CD4-positive, alpha-beta T cell treated with Interleukin-15 for 4 hours (primary cell): ENCODE measurements around the gene KCNT1.
A peak's percentile ranks its signal among the peaks of the same experiment; 100 is the strongest.

Experiments used
- DNase-seq: peaks from one replicate; pipeline ENCODE4 v3.0.0-alpha.2; 2020; ENCODE audit warnings: low spot score

The KCNT1 gene

DNA sequence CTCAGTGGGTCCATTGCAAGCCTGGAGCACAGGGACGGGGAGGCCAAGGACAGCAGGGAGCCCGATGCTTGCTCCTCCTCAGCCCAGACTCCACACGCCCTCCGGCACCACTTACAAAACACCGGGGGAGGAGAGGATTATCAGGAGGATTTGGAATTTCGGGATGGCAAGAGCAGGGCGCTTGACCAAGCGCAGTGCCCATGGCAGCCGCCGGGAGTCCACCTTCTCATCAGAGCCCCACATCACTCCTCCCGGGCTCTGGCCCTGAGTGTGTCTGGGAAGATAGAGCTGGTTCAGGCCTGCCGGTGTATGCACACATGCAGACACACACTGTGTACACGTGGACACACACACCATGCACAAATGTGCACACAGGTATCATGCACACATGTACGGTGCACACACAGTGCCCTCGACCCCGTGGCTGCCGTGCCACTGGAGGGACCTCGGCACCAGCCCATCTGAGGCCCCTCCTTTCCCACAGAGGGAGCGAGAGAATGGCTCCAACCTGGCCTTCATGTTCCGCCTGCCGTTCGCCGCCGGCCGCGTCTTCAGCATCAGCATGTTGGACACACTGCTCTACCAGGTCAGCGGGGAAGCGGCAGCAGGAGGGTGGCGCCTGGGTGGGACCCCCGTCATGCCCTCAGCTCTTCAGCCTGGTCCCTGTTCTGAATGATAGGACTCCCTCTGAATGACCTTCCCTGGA is 81.7 kb downstream of the KCNT1 start:
- no peak for DNase-seq

DNA sequence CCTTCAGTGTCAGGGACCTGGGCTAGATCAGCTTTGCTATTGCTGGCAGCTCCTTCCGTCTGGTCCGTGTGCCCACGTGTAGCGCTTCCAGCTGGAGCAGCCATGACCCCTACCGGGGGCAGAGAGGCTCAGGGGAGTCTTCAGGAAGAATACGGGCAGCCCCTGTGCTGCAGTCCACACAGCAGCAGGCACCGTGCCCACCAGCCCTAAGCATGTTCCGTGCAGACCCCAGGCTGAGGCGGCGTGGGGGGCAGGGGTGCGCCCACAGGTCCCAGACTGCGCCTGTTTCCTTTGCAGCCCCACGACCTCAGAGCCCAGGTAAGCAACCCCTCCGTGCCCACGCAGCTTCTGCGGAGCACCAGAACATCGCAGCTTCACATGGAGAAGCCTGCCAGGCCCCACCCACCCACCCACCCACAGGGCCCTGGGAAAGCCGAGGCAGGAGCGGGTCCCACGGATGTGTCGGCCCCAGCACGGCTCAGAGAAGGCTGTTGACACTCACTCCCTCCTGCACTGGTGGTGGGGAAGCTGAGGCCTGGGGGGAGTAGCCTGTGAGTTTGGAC is 83.1 kb downstream of the KCNT1 start:
- no peak for DNase-seq

DNA sequence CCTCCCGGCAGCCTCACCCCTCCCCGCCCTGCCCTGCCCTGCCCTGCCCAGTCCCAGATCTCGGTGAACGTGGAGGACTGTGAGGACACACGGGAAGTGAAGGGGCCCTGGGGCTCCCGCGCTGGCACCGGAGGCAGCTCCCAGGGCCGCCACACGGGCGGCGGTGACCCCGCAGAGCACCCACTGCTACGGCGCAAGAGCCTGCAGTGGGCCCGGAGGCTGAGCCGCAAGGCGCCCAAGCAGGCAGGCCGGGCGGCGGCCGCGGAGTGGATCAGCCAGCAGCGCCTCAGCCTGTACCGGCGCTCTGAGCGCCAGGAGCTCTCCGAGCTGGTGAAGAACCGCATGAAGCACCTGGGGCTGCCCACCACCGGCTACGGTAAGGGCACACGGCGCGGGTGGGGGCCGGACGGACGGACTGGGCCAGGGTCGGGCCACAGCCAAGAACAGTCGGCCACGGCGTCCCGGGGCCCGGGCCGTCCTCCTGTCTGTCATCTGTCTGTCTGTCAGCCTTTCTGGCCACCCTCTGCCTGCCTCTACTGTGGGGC is 84.2 kb downstream of the KCNT1 start:
- DNase-seq, result no peak

DNA sequence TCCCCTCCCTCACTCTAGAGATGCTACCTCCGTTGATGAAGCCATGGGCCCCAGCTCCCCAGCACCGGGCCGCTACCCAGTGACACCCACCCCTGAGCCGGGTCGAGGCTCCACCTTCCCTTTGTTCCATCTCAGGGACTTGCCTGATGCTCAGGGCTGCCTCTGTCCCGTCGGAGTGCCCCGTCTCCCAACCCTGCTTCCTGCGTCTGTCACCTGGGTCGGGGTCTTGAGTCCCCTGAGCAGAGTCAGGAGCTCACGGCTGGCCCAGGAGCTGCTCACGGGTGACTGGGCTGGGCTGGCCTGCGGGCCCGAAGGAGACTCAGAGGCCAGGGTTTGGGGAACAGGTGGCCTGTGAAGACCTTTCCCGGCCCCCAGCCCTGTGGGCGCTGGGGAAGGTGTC is 85.3 kb downstream of the KCNT1 start:
- no peak for DNase-seq

DNA sequence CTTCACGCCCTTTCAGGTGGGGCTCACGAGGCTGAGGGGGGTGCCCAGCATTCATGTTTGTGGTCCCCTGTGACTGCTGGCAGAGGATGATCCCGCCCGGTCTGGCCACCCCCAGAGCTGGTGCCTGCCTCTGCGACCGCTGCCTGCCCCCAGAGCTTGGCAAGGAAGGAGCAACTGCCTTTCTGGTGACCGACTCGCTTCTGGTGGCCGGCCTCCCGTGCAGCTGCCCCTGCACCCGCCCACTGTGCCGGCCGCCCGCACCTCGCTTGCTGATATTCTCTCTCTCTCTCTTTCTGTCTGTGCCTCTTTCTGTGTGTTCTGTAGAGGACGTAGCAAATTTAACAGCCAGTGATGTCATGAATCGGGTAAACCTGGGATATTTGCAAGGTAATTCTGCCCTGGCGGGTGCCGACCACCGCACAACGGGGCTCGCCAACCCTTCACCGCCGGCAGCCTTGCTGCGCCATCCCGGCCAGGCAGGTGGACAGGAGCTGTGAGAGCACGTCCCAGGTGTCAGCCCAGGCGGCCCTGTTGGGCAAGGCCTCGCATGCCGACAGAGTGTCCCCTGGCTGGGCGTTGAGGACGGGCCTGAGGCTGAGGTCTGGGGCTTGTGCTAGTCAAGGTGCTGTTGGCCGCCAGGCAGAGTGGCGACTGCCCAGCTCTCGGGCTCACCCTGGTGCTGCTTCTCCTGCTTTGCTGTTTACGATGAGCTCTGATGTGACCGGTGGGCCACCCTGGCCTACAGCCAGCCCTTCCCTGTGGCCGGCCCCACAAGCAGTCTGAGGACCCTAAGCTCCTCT is 86.0 kb downstream of the KCNT1 start:
- no peak for DNase-seq

DNA sequence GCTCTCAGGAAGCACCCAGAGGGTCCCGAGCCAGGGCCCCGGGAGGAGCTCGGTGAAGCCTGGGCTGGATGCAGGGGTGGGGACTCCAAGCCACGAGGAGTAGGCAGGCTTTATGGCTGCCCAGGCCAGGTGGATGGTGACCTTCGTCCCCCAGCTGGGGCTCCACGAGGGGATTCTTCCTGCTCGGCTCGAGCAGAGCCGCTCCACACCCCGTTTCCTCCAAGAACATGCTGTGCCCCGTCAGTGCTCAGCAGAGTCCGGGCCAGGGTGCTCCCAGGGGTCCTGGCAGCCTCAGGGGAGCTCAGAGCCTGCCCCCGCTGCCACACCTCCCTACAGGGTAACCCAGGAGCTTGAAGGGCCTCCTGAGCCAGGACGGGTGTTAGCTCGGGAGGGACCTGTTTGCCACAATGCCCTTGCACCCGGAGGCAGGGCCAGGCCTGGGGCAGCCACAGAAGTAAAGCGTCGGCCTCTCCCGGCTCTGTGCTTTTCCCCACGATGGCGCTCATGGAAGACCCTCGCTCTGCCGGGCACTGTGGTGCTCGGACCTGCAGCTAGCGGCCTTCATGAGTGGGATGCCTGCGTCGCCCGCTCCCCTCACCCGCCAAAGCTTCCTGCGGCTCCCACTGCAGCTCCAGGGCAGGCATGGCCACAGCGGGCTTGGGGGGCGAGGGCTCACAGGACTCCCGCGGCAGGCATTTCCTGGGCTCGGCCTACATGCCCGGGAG is 86.8 kb downstream of the KCNT1 start:
- DNase-seq, result no peak

DNA sequence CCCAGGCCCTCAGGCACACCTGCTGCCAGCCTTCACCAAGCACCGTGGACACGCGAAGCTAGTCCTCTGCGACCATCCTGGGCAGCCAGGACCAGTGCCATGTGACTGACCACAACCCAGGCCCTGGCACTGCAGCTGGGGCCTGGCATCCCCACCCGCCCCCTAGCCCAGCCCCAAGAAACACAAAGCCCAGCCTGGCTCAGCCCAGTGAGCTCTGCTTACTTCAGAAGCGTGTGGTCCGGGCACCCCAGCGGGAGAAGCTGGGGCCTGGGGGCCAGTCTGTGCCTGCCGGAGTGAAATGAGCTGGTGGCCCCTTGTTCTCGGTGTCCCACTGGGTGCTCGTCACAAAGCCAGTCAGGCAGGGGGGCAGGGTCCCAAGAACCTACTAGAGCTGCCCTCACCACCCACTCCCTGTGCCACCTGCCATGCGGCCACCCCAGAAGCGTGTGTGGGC is 87.9 kb downstream of the KCNT1 start:
- no peak for DNase-seq

DNA sequence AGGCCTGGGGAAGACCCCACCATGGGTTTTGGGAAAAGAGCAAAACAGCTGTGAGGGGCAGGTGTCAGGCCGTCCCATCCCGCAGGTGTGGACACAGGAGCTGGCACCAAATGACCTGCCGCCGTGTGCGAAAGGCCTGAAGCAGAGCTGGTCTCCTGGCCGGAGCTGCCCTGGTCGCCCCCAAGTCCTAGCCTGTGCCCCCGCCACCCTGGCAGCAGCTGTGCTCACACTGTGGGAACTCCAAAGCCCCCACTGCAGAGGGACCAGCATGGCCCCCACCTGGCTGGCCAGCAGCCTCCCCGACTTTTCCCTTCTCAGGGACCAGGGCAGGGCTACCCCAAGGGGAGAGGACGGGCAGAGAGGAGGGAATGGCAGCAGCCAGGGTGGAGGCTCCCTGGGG is 88.4 kb downstream of the KCNT1 start:
- no peak for DNase-seq

DNA sequence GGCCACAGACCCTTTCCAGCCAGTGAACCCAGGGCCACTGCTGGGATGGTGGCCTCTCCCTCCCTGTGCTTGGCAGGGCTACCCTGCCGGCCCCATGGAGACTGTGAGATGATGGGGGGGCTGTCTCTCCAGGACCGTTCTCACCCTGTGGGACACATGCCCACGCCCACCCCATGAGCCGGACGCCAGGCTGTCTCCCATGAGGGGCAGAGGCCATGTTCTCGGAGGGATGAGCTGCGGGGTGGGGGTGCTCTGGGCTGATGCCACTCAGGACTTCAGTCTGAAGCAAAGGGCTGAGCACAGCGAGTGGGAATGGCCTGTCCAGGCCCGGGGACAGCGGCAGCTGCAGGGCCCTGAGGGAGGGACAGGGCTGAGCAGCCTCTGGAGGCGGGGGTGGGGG is 88.9 kb downstream of the KCNT1 start:
- no peak for DNase-seq

DNA sequence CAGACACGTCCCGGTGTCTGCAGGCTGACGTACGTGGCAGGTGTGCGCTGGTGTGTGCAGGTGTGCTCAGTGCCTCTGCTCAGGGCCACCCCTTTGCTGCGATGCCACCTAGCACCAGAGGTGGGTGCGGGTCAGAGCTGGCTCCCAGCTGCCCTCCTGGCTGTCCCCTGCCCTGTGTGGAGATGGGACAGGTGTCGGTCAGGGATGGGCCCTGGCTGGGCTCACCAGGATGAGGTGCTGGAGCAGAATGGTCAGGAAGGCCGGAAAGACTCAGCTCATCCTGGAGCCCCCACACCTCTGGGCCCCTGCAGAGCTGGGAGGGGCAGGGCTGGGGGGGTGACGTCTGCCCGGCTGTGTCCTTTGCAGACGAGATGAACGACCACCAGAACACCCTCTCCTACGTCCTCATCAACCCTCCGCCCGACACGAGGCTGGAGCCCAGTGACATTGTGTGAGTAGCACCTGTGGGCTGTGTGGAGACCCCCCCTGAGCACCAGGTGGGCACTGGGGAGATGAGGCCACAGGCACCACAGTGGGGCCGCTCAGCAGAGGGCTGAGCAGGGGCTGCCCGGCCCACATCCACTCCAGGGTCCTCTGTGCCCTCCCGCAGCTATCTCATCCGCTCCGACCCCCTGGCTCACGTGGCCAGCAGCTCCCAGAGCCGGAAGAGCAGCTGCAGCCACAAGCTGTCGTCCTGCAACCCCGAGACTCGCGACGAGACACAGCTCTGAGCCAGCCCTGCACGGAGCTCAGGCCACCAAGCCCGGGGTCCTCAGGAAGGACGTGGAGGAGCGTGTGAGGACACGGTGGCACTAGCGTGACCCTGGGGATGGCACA is 89.7 kb downstream of the KCNT1 start:
- DNase-seq, result no peak

DNA sequence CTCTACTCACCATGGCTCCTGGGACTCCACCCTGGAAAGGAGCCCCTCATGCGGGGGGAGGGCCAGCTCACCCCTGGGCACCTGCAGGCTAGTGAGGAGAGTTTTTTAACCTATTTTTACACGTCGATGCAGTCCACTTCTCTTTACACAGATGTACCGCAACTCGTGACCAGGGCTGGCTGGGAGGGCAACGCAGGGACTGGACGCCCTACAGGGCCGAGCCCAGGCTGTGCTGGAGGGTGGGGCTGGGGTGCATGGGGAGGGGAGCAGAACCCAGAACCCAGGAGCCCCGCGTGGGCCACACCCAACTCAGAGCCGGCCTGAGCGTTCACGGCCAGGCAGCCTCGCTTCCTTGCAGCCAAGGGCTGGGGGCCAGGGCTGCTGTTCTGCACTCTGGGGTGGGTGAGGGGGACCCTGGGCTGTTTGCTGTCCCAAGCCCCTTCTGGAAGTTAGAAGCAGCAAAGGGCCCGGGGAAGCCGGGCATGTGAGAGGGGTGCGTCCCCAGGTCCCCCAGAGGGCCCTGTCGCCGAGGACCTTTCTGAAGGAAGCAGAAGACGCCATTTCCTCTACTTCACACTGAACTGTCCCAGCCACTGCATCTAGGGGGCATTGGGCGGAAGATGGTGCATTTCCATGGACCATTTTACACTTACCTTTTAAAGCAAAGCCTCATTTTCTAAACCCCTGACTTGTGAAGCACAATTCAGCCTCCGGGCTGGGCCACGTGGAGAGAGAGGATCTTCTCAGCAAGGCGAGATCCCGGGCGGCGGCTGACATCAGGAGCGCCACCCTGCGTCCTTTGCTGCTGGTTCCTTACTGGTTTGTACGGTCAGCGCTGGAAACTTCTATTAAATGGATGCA is 90.5 kb downstream of the KCNT1 start:
- no peak for DNase-seq

DNA sequence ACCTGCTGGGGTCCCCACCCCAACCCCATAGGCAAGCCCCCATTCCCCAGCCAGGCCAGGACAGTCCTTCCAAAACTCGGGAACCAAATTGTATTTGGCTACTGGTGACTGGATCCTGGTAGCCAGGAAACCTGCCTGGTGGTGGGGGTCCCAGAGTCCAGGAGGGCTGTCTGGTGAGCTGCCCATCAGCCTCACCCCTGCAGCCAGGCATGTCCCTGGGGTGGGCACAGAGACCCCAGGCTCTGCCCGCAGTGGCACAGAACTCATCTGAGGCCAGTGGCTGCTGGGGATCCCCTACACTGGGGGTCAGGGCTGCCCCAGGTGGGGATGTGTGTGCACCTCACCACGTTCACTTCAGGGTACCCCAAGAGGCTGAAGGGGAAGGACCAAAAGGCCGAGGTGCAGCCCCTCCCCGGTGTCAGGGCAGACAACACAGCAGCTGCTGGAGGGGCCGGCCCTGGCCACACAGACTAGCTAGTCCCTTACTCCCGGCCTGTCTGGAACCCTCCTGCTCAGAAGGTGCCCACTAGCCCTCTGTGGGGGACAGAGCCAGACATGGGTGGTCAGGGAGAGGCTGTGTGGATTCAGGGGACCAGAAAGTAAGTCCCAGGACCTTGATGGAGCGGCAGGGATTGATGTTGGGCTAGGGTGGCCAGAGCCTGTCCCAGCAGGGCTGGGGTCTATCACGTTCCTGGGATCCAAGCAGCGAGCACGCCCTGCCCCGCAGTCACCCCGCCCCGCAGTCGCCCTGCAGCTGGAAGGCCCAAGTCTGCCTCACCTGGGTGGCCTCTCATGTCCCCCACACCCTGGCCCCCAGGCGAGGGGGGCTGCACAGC is 91.5 kb downstream of the KCNT1 start:
- no peak for DNase-seq

DNA sequence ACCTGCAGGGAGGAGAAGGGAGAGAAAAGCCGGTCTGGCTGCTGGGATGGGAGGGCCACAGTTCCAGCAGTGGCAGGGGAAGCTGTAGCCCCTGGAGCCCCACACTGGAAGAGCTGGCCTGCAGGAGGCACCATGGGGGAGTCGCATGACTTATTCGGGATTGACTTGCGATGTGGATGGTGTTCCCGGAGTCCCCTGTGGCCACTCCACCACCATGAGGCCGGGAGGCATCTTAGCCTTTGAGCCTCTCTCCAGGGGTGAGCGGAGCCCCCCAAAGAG is 92.0 kb downstream of the KCNT1 start:
- no peak for DNase-seq

DNA sequence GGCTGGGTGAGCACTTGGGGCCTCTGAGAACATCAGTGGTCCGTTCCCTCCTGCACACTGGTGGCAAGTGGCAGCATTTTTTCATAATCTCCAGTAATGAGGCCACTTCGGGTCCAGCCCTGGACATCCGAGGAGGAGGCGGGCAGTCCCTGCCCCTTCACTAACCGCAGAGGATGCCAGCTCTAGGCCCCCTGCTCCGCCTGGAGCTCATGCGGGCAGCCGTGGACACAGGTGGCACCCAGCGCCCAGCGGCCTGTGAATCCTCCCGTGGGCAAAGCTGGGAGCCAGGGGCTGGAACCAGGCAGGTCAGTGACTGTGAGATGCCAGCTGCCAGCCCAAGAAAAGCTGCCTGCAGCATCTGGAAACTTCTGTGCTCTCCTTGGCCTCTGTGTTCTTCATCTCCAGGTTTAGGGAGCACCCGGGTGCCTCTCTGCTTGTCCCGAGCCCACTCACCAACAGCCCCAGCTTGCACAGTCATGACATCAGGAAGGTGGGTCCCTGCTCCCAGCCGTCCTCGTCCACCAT is 92.4 kb downstream of the KCNT1 start:
- DNase-seq, result no peak

DNA sequence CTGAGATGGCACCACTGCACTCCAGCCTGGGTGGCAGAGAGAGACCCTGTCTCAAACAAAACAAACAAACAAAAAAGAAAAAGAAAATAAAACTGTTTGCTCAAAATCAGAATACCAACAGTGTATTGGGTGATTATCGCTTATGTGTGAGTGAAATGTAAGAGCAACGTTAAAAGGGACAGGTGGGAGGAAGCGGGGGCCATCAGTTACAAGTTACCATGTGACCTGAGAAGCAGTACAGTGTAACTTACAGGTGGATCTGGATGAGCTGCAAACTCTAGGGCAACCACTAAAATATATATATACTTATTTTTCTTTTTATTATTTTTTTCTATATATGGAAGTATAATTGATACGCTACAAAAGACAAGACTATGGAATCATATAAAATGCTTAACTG is 93.4 kb downstream of the KCNT1 start:
- DNase-seq, result no peak

DNA sequence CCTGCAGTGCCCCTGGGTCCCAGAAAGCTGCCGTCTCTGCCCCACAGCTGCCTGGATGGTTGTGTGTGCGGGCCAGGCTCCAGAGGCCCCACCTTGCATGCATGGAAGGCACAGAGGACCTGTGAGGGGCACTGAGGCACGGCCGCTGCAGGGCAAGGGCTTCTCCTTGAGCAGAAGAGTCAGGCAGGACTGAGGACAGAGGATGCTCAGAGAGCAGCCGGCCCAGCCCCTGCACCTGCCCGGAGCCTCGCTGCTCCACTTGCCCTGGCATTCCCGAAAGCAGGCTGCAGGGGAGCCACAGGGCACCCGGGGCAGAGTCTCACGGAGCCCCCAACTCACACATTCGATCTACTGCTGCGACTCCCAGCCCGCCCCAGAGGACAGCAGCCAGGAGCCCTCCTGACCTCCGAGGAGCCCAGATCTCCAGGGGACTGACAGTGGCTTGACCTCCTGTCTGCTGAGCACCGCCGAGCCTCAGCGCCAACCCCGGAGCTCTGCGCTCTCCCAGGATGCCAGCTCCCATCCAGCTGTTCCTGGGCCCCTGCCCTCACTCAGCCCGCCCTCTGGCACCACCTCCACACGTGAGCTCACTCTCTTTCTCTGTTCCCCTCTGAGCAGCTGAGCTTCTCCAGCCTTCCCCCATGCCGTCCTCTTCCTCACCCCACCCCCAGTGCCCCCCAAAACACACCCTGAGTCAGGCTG is 95.0 kb downstream of the KCNT1 start:
- DNase-seq, result no peak

DNA sequence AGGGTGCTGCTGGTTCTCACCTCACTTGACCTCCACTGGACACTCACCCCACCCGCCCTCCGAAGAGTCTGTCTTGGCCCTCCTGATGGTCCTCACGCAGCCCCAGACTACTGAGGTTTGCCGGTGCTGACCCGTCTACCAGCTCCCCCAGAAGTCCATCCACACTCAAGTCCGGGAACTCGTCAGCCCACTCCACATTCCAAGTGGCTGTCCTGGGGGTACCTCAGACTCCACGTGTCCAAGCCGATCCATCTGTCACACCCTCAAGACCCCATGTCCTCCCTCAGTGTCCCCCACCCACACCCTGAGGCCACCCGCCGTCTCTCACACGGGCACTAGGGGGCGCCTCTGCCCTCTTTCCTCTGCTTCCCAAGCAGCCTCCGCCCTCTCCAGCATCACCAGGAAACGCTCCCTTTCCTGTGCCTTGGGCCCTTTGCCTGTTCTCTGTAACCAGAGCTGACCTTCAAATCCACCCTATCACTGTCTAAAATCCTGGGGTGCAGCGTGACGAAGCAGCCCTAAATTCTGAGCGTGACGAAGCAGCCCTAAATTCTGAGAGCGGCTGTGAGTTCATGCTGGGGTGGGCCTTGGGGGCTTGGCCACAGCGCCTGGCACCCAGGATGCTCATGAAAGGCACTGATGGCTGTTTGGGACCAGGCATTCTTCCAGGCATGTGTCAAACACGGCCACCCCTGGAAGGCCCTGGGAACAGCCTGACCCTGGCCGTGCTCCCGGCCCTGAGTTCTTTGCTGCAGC is 95.7 kb downstream of the KCNT1 start:
- DNase-seq, result peak; percentile 6

DNA sequence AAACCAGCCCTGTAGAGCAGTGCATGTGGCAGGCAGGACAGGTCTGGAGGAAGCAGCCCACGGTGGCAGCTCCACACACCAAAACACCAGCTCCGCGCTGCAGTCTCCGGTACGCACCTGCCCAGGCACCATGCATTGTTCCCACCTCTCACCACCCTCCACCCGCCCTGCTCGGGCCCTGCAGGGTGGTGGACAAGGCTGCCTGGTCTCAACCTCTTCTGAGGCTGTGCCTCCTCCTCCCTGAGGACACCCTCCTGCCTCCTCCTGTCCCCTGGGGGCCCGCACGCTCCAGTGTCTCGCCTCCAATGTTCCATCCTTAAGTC is 96.2 kb downstream of the KCNT1 start:
- no peak for DNase-seq
